GM19467 (cell line): Measurements from ENCODE around the gene FLVCR1.
"Not testable (repeated sequence)": the region's sequence is repeated elsewhere in the genome, so short reads cannot be mapped to it uniquely, and the experiment has no call there.

Experiments
- ATAC-seq: cut with Tn5 transposase; IDR thresholded peaks from one replicate; pipeline ENCODE4 v1.9.1; 2021; ENCODE audit warnings: mild to moderate bottlenecking, moderate library complexity; ENCODE audit not compliant: unreplicated experiment

FLVCR1 gene

DNA sequence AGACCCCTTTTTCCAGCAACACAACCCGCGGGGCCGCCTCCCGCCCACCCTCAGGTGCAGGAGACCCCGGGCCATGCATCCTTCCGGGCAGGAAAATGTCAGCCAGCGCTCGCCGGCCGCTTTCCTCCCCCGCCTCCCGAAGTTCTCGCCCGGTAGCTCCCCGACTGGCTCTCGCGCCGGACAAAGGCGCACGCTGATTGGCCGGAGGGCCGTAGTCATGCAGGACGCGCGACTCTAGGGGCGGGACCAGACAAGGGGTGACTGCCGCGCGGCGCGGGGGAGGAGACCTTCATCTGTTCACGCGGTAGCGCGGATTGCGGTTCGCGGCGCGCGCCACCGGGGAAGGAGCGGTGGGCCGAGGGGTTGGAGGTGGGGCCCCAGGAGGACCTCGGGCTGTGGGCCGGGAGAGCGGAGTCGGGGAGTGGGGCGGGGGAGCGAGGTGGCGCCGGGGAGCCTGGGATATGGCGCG is at the start of gene FLVCR1:
TSS of gene FLVCR1 (plus strand) at position 284 of the 469 bp plus-strand sequence. CDS start at position 462, 178 bp downstream.
- ATAC-seq: peak; percentile 97

DNA sequence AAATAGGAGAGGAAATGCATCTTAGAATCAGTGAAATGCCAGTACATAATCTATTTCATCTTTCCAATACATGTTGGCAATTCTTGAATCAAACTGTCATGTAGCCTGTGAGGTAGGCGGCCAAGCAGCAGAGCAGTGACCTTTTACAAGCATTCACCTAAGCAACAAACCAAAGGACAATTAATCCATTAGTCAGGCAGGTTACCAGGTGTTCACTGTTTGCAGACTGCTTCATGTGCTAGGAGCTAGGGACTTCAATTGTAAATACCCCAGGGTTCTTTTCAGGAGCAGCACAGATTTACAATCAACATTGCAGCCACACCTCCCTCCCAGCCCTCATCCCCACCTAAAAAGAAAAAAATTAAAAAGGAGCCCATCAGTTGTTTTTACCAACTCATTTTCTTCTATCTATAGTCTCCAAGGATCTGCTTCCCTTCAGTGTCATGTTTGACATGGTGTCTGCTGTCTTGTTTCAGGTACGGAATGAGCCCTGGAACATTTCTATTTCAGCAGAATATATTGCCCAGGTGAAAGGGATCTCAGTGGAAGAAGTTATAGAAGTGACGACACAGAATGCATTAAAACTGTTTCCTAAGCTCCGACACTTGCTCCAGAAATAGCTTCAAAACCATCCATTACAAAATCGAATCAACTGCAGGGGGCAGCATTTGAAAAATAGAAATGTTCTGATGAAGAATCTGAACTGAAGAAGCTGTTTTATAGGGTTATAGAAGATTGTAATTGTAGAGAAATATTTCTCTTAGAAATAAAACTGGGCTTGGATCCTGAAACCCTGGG is 43.3 kb upstream of the FLVCR1 start:
- no peak for ATAC-seq

DNA sequence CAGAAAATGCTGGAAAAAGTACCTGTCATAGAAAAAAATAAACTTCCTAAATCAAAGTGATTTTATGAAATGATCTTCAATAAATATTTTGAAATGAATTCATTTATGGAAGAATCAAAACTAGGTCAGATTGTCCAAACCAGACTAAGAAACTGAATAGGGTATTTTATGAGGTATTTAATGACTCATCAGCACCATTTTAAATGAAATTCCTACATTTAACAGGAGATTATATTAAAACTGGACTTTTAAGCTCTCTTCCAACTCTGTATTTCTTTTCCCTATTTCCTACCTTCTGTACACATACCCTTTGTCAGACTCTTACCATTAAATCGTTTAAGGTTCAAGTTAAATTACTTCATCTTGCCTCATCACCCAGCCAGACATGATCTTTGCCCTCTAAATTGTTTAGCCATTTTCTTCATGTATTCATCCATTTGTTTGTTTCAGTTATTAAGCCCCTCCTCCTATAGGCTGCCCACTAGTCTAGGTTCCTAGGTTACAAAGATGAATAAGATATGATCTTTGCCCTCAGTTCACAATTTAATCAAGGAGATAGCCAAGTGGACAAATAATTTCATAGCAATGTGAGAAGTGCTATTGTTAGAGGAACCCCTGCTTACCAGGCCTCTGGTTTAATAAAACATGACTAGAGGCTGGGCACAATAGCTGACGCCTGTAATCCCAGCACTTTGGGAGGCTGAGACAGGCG is 41.4 kb upstream of the FLVCR1 start:
- ATAC-seq: no peak

DNA sequence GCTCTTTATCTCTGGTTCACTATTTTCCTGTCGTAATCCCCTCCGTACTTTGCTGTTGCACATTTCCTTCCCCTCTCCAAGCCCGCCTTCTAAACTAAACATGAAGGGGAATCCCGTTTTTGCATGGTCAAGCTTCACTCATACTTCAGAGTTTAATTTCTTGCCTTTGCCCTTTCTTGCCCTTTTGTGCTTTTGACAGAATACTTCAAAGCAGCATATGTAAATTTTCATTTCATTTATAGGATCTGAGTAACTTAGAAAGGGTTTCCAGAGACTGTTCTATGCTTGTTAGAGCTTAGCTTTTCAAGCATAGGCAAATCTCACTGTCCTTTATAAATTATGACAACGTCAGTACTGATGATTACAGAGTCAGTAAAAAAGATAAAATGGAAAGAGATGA is 38.3 kb upstream of the FLVCR1 start:
- no peak for ATAC-seq

DNA sequence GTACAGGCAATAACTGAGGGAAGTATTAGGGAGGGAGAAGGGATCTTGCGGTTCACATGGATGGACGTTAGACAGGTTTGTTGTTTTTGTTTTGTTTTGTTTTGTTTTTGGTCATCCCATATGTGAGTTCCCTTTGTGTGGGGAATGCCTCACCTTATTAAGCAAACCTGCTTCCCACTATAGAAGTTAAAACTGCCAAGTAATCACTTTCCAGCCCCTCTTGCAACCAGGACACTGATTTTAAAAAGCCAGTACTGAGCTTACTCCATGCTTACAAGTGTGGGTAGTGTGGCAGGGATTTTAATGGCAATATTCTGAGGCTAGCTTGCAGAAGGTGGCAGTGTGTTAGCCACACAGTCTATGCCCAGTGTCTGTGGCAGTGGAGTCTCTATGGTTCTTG is 37.1 kb upstream of the FLVCR1 start:
- no peak for ATAC-seq

DNA sequence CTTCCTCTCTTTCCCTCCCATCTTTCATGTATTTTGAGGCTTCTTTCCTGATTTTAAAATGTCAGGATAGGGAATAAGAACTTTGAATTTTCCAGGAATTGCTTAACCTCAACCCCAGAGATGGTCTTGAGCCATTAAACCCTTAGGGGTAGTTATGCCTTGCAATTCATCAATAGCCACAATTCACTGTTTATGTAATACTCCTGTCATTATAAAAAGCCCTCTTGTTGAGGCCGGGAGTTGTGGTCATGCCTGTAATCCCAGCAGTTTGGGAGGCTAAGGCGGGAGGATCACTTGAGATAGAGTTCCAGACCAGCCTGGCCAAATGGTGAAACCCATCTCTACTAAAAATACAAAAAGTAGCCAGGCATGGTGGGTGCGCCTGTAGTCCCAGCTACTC is 35.1 kb upstream of the FLVCR1 start:
- no peak for ATAC-seq

DNA sequence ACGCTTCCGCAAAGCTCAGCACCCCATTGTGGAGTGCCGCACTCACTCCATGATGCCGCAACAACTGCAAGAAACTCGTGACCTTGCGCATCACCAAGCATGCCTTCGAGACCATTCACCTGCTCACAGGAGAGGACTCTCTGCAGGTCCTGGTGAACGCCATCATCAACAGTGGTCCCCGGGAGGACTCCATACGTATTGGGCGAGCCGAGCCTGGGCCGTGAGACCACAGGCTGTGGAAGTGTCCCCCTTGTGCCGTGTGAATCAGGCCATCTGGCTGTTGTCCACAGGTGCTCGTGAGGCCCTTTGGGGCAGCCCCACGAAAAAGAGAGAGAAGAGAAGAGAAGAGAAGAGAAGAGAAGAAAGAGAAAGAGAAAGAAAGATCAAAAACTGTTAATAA is 33.9 kb upstream of the FLVCR1 start:
- ATAC-seq: no peak

DNA sequence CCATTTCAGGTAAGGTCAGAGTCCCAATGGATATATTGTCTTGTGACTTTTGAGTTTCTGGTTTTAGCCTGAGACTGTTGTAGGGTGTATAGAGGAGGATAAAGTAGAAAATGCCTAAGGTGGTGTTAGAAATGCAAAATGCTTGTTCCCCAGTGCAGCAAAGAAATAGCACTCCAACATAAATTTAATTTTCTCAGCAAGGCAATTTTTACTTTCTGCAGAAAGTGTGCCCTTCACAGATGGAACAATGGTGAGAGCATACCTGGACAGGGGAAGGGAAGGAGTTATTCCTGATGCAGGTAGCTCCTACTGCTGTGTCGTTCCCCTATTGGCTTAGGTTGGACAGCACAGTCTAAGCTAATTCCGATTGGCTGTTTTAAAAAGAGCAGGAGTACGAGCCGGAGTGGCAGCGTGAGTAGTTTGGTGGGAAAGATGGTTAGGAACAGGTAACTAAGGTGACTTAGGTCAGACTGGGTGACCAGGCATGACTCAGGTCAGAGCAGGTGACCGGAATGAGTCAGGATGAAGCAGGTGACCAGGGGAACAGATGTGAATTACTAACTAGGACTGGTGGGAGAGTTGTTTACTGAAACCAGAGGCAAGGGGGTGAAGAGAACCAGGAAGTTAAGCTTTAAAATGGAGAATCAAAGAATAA is 32.1 kb upstream of the FLVCR1 start:
- ATAC-seq: no peak

DNA sequence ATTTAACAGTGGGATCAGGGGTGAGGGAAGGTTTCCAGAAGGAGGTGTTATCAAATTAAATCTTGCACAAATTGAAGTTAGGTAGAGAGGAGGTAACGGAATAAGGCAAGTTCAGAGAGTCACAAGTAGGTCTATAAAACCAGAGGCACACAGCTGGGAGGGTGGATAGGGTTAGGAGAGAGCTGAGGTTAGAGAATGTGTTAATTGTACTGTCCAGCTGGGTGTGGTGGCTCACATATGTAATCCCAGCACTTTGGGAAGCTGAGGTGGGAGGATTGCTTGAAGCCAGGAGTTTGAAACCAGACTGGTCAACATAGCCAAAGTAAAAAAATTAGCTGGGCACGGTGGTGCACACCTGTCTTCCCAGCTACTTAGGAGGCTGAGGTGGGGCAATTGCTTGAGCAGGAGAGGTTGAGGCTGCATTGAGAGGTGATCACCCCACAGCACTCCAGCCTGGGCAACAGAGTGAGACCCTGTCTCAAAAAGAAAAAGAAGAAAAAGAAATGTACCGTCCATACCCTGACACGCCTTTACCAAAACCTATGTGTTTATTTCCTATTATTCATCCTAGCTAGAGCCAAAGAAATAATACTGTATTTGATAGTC is 30.8 kb upstream of the FLVCR1 start:
- ATAC-seq: no peak

DNA sequence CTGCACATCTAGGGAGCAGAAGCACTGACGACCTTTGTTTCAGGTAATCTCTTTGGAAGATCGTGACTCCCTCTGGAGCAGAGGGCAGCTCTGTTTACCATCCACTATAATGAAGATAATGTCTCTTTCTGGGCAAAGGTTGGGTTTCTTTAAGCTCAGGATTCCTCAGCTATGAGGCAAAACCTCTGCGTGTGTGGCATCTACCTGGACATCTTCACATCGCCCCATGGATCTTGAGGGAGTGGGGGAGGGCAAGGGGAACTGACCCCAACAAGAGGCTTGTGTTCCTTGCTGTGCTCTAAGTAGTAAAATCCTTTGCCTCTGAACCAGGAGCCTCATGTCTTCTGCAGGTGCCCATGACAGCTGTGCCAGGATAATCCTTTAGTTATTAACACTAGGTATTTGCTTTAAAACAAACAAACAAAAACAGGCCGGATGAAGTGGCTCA is 30.2 kb upstream of the FLVCR1 start:
- ATAC-seq: no peak

DNA sequence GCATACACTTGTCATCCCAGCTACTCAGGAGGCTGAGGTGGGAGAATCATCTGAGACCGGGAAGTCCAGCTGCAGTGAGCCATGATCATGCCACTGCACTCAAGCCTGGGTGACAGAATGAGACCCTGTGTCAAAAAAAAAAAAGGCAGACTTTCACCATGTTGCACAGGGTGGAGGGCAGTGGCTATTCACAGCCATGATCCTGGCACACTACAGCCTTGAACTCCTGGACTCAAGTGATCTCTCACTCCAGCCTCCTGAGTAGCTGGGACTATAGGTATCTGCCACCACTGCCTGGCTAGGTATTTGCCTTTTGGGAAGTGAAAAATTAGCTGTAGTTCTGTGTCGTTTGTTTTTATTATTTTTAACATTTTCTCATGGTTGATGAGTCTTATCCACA is 29.7 kb upstream of the FLVCR1 start:
- ATAC-seq: no peak

DNA sequence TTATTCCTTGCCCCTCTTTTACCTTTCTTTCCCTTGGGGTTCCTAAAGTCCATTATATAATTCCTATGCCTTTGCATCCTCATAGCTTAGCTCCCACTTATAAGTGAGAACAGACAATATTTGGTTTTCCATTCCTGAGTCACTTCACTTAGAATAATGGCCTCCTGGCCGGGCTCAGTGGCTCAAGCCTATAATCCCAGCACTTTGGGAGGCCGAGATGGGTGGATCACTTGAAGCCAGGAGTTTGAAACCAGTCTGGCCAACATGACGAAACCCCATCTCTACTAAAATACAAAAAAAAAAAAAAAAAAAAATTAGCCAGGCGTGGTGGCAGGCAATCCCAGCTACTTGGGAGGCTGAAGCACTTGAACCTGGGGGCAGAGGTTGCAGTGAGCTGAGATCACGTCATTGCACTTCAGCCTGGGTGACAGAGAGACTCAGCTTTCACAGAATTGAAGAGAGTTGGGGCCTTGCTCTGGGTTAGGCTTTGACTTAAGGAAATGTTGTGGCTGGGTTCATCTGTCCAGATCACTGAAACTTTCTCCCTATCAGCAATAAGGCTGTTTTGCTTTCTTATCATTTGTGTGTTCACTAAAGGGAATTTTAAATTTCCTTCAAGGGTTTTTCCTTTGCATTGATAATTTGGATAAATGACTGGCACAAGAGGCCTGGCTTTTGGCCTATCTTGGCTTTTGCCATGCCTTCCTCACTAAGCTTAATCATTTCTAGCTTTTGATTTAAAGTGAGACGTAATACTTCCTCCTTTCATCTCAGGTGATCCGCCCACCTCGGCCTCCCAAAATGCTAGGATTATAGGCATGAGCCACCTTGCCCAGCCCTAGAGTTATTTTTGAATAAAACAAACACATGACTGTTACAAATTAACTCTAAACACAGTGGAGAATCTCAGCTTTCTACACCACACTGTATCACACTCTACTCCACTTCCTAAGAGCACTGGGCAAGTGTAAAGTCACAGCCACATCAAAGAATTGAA is 24.6 kb upstream of the FLVCR1 start:
- ATAC-seq: peak; percentile 91

DNA sequence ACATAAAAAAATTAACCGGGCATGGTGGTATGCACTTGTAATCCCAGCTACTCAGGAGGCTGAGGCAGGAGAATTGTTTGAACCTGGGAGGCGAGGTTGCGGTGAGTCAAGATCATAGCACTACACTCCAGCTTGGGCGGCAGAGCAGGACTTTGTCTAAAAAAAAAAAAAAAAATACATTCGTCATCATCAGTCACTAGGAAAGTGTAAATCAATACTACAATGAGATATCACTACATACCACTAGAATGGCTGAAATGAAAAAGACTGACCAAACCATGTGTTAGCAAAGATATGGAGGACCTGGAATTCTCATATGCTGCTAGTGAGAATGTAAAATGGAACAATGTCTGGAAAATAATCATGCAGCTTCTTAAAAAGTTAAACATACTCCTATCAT is 19.9 kb upstream of the FLVCR1 start:
- no peak for ATAC-seq

DNA sequence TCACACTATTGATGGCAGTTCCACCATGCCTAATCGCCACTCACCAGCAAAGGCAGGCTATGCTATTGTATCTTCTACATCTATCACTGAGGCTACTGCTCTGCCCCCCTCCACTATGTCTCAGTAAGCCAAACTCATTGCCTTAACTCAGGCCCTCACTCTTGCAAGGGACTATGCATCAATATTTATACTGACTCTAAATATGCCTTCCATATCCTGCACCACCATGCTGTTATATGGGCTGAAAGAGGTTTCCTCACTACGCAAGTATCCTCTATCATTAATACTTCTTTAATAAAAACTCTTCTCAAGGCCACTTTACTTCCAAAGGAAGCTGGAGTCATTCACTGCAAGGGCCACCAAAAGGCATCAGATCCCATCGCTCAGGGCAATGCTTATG is 13.6 kb upstream of the FLVCR1 start:
- ATAC-seq: not testable (repeated sequence)

DNA sequence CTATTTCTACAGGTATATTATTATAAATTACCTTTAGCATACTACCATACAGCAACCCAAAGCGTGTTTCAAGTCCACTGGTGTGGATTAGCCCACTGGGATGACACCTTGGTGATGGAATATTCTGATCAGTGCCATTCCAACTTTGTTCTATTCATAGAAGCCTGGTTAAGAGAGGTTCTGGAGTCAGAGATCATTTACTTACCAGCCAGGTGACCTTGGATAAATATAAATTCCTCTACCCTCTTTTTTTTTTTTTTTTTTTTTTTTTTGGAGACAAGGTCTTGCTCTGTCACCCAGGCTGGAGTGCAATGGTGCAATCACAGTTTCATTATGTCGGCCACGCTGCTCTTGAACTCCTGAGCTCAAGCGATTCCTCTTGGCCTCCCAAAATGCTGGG is 10.5 kb upstream of the FLVCR1 start, which contains the start of gene SPATA45:
TSS of gene SPATA45 (minus strand) at position 101 of the 400 bp plus-strand sequence. CDS start 11,500 bp downstream, outside the sequence.
- no peak for ATAC-seq

DNA sequence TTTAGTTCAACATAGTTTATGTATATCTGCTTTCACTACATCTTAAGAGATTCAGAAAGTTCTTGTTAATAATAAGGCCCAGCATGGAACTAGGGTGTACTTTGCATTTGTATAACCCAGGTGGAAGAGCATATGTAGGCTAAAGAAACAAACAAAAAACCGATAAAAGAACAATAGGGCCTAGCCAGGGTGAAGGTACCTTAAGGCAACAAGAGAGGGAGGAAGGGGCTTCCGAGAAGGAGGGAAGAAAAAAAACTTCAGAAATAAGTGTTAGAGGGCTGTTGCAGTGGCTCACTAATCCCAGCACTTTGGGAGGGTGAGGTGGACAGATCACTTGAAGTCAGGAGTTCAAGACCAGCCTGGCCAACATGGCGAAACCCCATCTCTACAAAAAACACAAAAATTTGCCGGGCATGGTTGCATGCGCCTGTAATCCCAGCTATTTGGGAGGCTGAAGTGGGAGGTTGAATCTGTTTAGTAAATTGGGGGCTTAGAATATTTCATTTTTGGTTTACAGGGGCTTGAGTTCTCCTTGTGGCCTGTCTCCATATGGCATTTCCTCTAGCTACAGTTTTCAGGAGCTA is 5.9 kb upstream of the FLVCR1 start:
- no peak for ATAC-seq

DNA sequence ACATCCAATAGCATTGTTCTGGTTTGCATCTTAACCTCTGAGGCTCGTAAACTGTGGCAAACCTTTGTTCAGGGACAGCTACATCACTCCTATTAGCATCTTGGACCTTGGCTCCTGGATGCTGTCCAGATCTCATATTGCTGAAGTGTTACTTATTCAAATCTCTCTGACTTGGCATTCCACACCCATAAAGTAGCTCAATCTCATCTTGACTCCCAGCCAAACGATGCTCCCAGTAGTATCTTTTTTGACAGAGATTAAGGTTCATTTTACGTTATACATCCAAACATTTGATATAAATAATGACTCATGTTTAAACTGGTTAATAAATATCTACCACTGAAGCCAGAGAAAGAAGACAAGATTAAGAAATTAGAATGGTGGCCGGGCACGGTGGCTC is 4.4 kb upstream of the FLVCR1 start:
- ATAC-seq: no peak

DNA sequence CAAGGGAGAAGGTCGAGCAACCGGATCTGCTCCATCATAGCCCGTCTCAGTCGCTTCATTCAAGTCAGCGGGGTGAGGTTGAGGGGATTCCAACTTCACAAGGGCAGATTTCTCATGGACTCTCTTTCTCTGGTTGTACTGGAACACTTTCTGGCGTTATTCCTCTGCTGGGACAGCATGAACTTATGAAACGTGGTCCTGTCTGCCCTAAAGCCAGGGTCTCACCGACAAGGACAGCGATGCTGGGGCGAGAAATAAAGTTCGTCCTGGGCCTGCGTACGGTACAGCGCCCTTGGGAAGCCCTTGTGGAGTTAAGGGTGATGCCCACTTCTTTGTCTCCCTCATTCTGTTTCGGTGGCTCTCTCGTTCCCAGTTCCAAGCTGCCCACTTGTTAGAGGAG is 1.3 kb upstream of the FLVCR1 start:
- ATAC-seq: no peak

DNA sequence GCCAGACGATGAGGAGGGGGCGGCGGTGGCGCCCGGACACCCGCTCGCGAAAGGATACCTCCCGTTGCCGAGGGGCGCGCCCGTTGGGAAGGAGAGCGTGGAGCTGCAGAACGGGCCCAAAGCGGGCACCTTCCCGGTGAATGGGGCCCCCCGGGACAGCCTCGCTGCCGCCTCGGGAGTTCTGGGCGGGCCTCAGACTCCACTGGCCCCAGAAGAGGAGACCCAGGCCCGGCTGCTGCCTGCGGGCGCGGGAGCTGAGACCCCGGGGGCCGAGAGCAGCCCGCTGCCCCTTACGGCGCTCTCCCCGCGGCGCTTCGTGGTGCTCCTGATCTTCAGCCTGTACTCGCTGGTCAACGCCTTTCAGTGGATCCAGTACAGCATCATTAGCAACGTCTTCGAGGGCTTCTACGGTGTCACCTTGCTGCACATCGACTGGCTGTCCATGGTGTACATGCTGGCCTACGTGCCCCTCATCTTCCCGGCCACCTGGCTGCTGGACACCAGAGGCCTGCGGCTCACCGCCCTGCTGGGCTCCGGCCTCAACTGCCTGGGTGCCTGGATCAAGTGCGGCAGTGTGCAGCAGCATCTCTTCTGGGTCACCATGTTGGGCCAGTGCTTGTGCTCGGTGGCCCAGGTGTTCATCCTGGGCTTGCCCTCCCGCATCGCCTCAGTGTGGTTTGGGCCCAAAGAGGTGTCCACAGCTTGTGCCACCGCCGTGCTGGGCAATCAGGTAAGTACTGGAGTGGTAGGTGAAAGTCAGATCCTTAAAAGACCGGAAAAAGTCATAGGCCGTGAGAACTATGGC is 588 bp downstream of the FLVCR1 start:
- peak; percentile 14 for ATAC-seq
